ENCODE results near the gene NUPR2. TPM values are rescaled to one million over a fixed set of nuclear protein-coding genes. Genes with fewer than 3 reads are reported as not detected.
"Not testable (repeated sequence)": the region's sequence is repeated elsewhere in the genome, so short reads cannot be mapped to it uniquely, and the experiment has no call there.

NUPR2 gene
- total RNA-seq, 4 donors from 2014 or later = 2.0 to 7.5 (median 6.1) TPM; not detected in 1

GRCh38 chr7:56079450-56080185 lies 36.6 kb downstream of the NUPR2 start:
- no peak overlapping the region for H3K4me3 ChIP-seq (ENCODE audit: low read depth, poor library complexity, severe bottlenecking)
- 27 to 30% methylated on average over 12 of the region's 12 CpGs for WGBS, 2 donors
- peak; percentile 54 to 94 for DNase-seq (ENCODE audit: low spot score in 2 of 2)
- TF ChIP-seq CTCF (IDR thresholded peaks at IDR 0.05) (peak in 1 of 3 donors; percentile 63), POLR2A (IDR thresholded peaks at IDR 0.05) (no peak)
- intact Hi-C loops (cut with DNase I; ENCODE audit: low total_unique reads) = loop anchor here (10.0 kb wide), 3 partner anchors 75 to 435 kb away; partner anchors contain the start of gene ZNF713

- no peak overlapping the region for H3K4me3 ChIP-seq (ENCODE audit: low read depth, poor library complexity, severe bottlenecking)
- TF ChIP-seq CTCF (IDR thresholded peaks at IDR 0.05) = no peak
- DNase-seq (ENCODE audit: low spot score in 2 of 2) = no peak
- intact Hi-C loops (cut with DNase I; ENCODE audit: low total_unique reads) = loop anchor here (10.0 kb wide), 3 partner anchors 73 to 433 kb away; partner anchors contain the start of gene ZNF713
- 92 to 94% methylated on average over 7 to 15 of the region's 16 CpGs for WGBS, 2 donors
Observed at GRCh38 chr7:56078196-56078595, 38.0 kb downstream of the NUPR2 start.

GRCh38 chr7:56077681-56078080 lies 38.5 kb downstream of the NUPR2 start:
- no peak for DNase-seq (ENCODE audit: low spot score in 2 of 2)
- WGBS, 2 donors = 89 to 92% methylated on average over 3 of the region's 3 CpGs
- intact Hi-C loops (cut with DNase I; ENCODE audit: low total_unique reads) = loop anchor here (10.0 kb wide), 3 partner anchors 73 to 433 kb away; partner anchors contain the start of gene ZNF713
- no peak overlapping the region for H3K4me3 ChIP-seq (ENCODE audit: low read depth, poor library complexity, severe bottlenecking)
- TF ChIP-seq POLR2A (IDR thresholded peaks at IDR 0.05) = no peak
- no peak for TF ChIP-seq CTCF (IDR thresholded peaks at IDR 0.05)

GRCh38 chr7:56074371-56074791 lies 41.8 kb downstream of the NUPR2 start:
- intact Hi-C loops (cut with DNase I; ENCODE audit: low total_unique reads) = loop anchor here (10.0 kb wide), 3 partner anchors 70 to 430 kb away; partner anchors contain the start of gene ZNF713
- peak; percentile 80 to 95 for DNase-seq (ENCODE audit: low spot score in 2 of 2)
- TF ChIP-seq CTCF (IDR thresholded peaks at IDR 0.05) (no peak), POLR2A (IDR thresholded peaks at IDR 0.05) (no peak)
- no peak overlapping the region for H3K4me3 ChIP-seq (ENCODE audit: low read depth, poor library complexity, severe bottlenecking)
- 12 to 16% methylated on average over 19 of the region's 19 CpGs for WGBS, 2 donors

GRCh38 chr7:56066376-56066775 lies 49.8 kb downstream of the NUPR2 start:
- 96 to 99% methylated on average over 13 of the region's 13 CpGs for WGBS, 2 donors
- intact Hi-C loops (cut with DNase I; ENCODE audit: low total_unique reads) = loop anchor here (5.0 kb wide), 1 partner anchor 244 kb away; no protein-coding TSS in a partner anchor
- peak in 1 of 2 donors; percentile 17 for DNase-seq (ENCODE audit: low spot score in 2 of 2)
- H3K4me3 ChIP-seq (ENCODE audit: low read depth, poor library complexity, severe bottlenecking) = not testable (repeated sequence)

Other genes with a start within 250 kb of the NUPR2 start
- 1 to 10 TPM in 3 of 4 donors, under 1 TPM in 1; 0.93 to 2.7 (median 1.8) TPM for gene ZNF713, start 229.0 kb downstream of the NUPR2 start, total RNA-seq
- 1 to 10 TPM; 5.3 to 8.3 (median 6.9) TPM for gene MRPS17, start 164.5 kb downstream of the NUPR2 start, total RNA-seq
- 10 to 100 TPM; 36.4 to 48.4 (median 41.5) TPM for gene NIPSNAP2, start 151.8 kb downstream of the NUPR2 start, total RNA-seq
- 10 to 100 TPM in 2 of 4 donors, 1 to 10 TPM in 2; 7.4 to 13.1 (median 9.8) TPM for gene PSPH, start 65.0 kb downstream of the NUPR2 start, total RNA-seq
- gene CCT6A, start 64.7 kb downstream of the NUPR2 start, total RNA-seq = 10 to 100 TPM; 56.9 to 79.2 (median 70.4) TPM
- gene SUMF2, start 52.1 kb downstream of the NUPR2 start, total RNA-seq = 100 to 1,000 TPM in 2 of 4 donors, 10 to 100 TPM in 2; 74.5 to 117 (median 107) TPM
- gene PHKG1, start 23.5 kb downstream of the NUPR2 start, total RNA-seq = 1 to 10 TPM in 2 of 4 donors, under 1 TPM in 2; 0.78 to 3.7 (median 1.2) TPM
- 100 to 1,000 TPM; 214 to 287 (median 259) TPM for gene CHCHD2, start 9.9 kb downstream of the NUPR2 start, total RNA-seq

Data from lower leg skin (tissue), 4 donors.